HEK293 (cell line): Measurements from ENCODE around the gene ADAMTS17.

Source experiments
- BCL11B ChIP-seq: fragments of 450-650 bp; formaldehyde crosslinking; IDR thresholded peaks from 2 replicates; pipeline ENCODE4 v1.5.1; 2016; ENCODE audit warnings: low read depth, missing biosample characterization, missing genetic modification characterization
- CTCF ChIP-seq: fragments of 450-650 bp; formaldehyde crosslinking; IDR thresholded peaks from 2 replicates; pipeline ENCODE4 v1.5.1; 2016; ENCODE audit warnings: missing biosample characterization, missing genetic modification characterization
- SP2 ChIP-seq: fragments of 450-650 bp; formaldehyde crosslinking; IDR thresholded peaks from 2 replicates; pipeline ENCODE4 v1.5.1; 2016; ENCODE audit warnings: missing biosample characterization, missing genetic modification characterization
- ZNF645 ChIP-seq: fragments of 450-650 bp; formaldehyde crosslinking; IDR thresholded peaks from 2 replicates; pipeline ENCODE4; 2016; ENCODE audit warnings: missing biosample characterization, missing genetic modification characterization
- ZNF776 ChIP-seq: fragments of 450-650 bp; formaldehyde crosslinking; IDR thresholded peaks from 2 replicates; pipeline ENCODE4 v1.5.0; 2017; ENCODE audit warnings: missing biosample characterization, missing genetic modification characterization, borderline replicate concordance

GRCh38 chr15:100281096-100281917, 60.5 kb downstream of the ADAMTS17 start:
- TF ChIP-seq CTCF (tag by site-specific recombination), result no peak
- TF ChIP-seq SP2 (tag by site-specific recombination), result no peak
- no peak for TF ChIP-seq BCL11B
- no peak for TF ChIP-seq ZNF645 (tag by site-specific recombination)
- no peak for TF ChIP-seq ZNF776 (tag by site-specific recombination)
